Activated CD4-positive, CD25-positive, alpha-beta regulatory T cell treated with anti-CD3 and anti-CD28 coated beads, Interleukin-2, amount 50 U/mL, for 72 hours (primary cell): ENCODE measurements around the gene ASB2.

Source experiments
- DNase-seq: peaks from one replicate; pipeline ENCODE4 v3.0.0; 2021

Gene ASB2

DNA sequence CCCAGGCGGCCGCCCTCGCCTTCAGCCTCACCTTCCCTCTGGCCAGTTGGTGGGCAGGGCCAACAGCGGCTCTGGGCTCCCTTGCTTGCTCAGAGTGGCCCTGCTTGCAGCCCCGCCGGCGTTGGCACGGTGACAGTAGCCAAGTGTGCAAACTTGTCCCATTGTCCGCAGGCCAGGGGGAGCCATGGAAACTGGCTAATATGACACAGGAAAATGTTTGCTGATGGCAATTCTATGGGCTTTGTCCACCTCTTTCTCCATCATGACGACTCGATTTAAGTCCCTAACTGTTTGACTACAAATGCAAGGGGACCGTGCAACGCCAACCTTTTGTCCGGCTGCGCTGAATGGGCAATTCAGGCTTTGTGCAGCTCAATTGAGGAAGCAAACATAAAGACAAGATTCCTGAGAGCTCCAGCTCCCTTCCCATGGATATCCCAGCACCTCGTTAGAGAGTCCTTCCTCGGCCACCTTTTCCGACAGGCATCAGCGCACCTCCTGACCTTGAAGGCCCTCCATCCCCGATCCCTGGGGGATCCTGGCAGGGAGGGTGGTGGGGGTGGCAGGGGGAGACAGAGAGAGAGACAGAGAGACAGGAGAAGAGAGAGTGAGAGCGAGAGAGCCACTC lies 50.0 kb downstream of the ASB2 start:
- no peak for DNase-seq

GRCh38 chr14:93925374-93925895 lies 50.9 kb downstream of the ASB2 start:
- DNase-seq = no peak

GRCh38 chr14:93924592-93925355 lies 51.6 kb downstream of the ASB2 start:
- DNase-seq = no peak

DNA sequence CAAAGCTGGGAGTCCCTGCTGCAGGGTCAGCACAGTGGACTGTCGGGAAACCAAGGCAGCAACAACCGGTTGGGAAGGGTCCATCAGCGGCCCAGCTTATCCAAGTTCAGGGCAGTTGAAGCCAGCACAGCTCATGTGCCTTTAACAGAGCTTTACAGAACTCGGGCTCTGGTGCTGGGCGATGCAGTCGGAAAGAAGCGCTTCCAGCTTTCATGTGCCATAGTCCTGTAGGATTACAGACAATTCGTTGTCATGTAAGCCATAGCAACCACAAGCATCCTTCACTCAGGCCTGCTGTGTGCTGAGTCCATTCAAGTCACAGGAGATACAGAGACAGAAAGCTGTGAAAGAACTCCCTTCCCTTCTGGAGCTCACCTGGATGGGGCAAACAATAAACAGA lies 52.7 kb downstream of the ASB2 start:
- no peak for DNase-seq

DNA sequence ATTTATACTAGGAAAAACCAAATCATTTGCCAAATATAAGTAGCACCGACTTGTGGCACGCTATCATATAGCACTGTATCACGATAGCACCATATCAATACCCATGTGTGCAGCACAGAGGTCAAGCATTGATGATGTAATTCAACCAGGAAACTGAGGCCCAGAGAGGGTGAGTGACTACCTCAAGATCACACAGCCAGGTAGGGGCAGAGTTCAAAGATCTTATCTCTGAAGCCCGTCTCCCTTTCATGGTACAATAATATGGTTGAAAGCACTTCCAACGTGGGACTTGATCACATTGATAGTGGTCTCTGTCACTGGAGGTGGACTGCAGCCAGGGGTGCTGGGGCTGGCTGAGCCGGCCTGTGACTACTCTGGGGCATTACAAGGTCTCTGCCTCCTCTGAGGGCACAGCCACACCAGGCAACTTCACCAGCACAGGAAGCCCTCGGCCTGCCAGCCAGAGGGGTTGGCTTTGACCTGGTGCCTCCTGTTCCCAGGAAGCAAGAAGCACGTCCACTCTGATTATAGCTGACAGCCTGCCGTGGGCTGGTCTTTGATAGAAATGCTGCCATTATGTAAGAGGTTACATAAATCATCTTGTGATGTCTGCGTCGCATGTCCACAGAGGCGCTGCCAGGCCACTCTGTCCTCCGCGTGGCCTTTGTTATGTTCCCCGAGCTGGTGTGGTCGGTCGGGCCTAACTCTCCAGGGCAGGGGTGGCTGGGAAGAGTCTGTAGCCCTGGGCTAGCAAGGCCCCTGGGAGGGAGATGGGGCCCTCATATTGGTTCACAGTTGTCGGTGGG lies 55.2 kb downstream of the ASB2 start:
- no peak for DNase-seq

- DNase-seq = no peak
Measured at GRCh38 chr14:93917141-93917540, 59.2 kb downstream of the ASB2 start.

DNA sequence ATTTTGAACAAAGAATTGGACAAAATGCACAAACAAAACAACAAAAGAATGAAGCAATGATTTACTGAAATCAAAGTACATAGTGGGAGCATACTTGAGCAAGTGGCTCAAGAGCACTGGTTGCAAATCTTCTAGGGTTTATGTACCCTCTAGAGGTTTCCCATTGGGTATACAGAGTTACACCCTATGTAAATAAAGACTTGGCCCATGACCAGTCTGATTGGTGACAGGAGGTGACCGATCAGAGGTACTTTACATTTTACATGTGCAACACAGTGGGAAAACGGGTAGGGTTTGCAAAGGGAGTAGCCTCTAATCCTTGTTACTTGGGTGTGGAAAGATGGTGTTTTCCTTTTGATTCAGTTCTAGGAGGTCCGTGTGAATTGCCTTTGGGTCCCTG lies 59.9 kb downstream of the ASB2 start:
- no peak for DNase-seq

GRCh38 chr14:93915800-93916199 lies 60.6 kb downstream of the ASB2 start:
- no peak for DNase-seq

DNA sequence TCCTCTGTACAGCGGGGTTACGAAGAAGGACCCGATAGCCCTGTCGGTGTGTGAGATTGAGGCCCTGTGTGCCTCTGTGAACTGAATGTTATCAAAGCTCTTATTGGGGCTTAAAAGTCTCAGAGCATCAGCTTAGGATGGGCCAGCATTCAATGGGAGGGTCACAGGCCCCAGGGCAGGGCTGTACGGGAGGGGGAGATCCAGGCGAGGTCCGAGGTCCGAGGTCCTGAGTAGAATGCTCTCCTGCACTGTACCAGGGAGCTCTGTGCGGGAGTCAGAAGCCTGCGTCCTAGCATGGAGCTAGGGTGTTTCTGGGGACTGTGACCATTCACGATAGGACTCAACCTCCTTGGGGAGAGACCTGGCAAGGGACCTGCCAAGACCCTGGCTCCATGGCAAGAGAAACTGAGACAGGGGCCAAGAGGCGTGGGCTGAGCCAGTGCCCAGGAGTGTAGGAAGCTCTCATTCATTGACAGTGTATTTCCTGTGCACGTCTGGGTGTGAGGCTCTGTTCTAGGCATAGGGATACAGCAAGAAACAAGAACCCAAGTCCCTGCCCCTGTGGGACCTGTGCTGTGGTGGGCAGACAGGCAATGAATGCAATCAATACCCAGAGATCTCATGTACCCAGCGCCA lies 61.2 kb downstream of the ASB2 start:
- DNase-seq = no peak

DNA sequence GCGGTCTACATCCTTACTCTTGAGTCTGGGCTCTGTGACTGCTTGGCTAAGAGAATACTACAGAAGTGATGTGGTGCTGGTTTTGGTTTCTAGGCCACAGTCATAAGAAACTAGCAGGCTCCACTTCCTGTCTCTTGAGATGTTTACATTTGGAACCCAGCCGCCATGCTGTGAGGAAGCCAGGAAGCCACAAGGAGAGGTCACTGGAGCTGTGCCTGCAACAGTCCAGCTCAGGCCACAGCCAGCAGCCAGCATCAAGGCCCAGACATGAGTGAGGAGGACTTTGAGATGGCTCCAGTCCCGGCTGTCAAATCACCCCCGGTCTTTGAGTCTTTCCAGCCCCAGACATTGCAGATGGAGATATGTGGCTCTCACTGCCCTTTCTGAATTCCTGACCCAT lies 62.1 kb downstream of the ASB2 start:
- no peak for DNase-seq

DNA sequence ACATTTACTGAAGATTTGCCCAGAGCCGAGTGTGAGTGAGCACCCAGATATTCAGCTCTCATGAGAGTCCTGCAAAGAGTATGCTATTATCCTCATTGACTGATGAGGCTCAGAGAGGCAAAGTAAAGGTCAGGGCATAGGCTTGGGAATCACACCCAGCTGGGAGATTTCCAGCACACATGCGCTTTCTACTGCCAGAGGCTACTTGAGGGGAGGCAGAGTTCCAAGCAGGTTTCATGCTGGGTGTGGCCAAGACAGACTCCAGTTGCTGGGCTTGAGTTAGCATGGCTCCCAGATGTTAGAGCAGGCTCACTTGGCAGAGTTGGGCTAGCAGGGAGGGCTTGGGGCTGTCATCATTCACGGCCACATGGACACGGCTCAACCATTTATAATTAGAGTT lies 63.6 kb downstream of the ASB2 start:
- DNase-seq = no peak

- no peak for DNase-seq
Measured at GRCh38 chr14:93911975-93912615, 64.3 kb downstream of the ASB2 start.

DNA sequence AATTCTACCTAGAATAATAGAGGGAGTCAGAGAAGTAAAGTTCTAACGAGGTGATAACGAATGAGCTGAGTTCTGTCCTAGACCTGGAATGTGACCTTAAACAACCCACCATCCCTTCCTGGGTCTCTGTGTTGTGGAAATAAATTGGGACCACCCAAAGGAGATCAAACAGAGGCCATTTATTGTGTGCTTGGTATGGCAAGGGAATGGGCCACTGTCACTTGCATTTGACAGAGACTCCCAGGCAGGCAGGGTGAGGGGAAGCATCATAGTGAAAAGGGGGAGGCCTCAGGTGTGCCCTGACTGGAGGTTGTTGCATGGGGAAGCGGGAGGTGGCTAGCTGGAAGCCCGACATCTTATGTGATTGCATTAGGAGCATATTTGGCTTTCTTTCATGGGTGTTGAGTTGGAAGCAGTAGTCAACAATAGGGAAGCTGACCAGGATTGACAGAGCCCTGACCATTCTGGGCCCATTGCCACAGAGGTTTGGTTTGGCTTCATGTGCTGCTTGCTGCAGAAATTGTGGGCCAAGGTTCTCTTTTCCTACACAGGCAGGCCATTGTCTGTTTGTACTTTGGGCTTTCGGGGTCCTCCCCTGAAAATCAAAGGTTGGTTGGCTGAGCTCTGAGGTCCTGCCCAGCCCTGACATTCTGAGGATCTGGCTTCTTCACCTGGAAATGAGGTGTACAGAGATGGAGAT lies 66.8 kb downstream of the ASB2 start:
- no peak for DNase-seq

DNA sequence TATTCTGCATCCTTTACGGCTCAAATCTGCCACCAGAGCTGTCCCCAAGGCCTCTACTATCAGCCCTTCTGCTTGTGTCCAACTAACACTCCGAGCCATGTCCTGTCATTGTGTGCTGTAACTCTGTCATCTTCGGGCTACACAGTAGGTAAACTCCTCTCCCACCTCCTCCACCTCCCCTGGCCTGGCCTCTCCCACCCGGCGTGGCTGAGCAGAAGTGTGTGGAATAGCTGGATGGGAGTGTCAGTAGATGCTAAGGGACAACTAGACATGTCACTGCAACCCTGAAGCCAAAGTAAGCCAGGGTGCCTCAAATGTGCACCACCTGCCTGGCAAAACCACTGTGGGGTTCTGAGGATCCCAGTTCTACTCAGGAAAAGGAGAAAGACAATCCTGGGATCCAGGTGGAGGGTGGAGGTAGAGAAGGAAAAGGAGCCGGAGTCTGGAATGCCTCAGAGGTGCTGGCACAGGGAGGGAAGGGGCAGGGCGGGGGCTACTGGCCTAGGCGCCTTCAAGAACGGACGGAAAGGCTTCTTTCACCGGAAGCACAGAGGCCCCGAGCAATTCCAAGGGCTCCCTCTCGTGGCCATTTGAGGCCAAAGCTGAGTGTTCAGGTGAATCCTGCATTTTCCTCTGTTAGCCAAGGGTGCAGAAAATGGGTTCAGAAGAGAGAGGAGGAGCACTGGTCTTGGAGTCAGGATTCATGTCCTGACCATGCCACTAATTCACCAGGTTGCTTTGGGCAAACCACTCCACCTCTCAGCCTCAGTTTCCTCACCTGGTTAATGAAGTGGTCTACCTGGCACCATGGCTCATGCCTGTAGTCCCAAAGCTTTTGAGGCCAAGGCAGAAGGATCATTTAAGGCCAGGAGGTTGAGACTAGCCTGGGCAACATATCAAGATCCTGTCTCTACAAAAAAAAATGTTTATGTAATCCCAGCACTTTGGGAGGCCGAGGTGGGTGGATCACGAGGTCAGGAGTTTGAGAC lies 69.7 kb downstream of the ASB2 start:
- DNase-seq = peak; percentile 65

DNA sequence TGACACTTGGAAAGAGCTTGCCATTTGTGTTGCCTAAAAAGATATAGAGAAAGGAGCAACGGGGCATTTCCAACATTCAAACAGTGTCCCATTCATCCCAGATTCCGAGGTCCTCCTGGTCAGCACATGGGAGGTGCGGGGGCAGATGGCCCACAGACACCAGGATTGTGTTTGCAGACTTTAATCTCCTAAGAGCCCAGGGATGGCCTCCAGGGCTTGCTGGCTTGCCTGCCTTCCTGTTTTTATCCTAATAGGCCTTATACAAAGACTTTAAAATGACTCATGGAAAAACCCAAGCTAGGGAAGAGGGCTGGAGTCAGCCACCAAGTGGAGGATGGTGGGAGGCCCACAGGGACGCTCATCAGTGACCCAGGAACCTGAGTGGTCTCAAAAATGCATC lies 70.7 kb downstream of the ASB2 start:
- no peak for DNase-seq

DNA sequence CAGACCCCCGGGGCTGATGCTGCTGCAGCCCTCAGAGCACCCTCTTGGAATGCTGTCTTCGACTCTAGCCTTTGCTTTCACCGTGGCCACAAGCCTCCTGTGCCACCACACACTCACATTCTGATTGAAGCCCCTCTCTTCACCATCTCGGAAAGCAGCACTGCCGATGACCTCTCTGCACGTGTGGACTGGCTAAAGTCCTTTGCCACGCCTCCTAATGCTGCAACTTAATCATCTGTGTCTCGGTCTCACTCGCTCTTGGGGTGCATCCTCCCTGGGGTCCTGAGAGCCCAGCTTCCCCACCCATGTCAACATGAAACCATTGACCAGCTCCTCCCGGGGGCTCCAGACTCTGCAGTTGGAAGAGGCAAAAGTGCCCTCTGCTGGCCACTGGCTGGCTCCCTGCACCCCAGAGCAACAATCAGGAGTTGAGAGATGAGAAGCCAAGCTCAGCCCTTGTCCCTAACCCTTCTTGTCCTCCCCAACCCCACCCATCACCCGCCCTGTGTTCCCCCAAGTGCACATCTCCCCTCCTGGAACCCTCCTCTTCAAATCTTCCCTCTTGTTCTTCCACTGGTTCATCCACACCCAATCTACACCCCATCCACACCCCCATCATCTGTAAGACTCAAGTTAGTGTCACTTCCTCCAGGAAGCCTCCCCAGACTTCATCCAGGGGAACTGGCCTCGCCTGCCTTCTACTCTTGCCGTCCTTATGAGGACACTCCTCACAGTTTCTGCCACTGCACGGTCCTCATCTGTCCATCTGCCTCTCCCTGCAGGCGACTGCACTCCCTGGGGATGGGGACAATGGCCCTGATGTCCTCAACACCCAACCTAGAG lies 72.8 kb downstream of the ASB2 start:
- no peak for DNase-seq

DNA sequence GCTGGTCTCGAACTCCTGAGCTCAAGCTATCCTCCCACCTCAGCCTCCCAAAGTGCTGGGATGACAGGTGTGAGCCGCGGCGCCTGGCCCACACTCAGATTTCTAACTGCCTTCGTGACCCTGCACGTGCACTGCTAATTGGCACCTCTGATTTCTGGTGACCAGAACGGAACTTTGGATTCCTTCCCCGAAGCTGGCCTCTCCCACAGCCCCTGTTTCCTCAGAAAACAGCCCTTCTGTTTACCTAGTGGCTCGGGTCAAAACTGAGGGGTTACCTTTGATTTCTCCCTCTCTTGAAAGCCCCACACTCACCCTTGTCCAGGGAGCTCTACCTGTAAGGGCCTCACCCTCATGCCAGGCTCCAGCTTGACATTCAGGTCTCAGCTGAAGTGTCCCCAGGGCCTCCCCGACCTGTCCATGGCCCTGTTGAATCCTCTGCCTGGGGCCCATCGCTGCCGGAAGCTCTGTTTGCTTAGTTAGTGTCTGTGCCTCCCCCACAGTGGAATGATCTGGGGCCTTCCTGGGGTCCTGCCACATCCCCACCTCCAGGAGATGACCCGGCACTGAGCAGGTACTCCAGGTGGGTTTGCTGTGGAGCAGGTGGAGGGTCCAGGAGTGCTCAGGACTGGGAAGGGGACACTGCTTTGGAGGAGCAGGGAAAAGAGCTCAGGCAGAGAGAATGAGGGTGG lies 73.6 kb downstream of the ASB2 start:
- no peak for DNase-seq

DNA sequence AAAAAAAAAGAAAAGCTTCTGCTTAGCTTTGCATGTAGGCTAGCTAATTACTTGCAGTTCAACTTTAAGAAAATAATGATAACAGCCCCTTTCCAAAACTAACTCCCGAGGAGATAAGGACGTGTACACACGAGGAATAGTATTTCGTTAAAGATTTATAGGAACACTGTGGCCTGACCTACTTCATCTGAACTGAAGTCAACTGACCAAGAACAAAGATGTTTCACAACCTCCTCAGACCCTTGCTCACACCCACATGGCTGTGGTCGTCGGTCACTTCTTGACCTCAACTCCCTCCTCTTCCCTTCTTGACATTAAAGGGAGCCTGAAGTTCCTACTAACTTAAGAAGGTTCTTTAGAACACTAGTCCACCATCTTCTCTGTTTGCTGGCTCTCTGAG lies 74.6 kb downstream of the ASB2 start:
- no peak for DNase-seq

- no peak for DNase-seq
Measured at GRCh38 chr14:93898731-93899130, 77.6 kb downstream of the ASB2 start.
